ENCODE measurements around the gene PARD3.

Gene PARD3

DNA sequence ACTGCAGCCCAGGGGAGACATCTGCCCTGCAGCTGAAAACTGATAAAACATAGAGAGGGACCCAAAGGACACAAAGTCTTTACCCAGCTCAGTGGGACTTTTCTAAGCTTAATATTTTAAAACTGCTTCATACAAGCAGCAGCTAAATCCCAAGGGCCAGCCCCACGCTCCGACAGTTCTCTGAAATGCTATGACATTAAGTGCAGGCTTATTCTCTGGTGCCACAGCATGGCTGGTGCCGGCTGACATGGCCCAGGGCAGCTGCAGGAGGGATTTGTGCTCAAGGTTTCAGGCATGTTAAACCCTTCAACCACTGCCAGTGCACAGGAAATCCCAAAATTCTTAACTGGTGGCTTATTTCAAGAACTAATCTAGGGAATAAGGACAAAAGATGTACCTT, 170.9 kb downstream of the PARD3 start:
- no peak for DNase-seq

DNA sequence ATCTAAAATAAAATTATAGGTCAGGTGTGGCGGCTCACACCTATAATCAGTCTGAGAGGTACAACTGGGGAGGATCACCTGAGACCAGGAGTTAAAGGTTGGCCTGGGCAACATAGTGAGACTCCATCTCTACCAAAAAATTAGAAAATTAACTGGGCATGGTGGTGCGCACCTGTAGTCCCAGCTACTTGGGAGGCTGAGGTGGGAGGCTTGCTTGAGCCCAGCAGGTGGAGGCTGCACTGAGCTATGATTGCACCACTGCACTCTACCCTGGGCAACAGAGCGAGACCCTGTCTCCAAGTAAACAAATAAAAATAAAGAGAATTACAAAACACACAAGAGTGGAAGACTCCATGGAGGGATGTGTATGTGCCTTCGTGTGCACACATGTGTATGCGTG, 171.5 kb downstream of the PARD3 start:
- DNase-seq = no peak

DNA sequence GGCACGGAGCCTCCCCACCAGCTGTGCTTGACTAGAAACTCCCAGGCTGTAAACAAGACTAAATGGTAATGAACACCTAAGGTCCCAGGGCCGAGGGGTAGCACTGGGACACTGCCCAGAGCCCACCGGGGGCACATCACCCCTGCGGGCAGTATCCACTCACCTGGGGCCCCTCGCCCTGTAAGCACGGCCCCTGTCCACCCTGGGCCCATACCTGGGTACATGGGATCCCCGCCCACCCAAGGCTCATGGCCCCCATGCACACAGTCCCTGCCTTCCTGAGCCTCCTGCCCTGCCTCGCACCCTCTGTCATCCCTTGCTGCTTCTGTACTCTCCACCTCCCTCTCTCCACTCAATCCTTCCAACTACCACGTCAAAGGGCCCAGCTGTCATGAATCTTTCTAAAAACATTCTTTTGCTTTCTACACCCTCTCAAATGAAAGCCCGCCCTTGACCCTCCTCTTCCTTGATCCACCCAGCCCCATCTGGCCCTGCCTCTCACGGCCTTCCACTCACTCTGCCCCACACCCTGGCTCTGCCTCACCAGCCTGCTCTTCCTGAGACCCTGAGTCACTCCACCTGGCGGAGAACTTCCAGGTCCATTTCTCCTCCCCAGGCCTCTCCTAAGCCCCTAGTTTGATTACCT, 173.1 kb downstream of the PARD3 start:
- DNase-seq = no peak

DNA sequence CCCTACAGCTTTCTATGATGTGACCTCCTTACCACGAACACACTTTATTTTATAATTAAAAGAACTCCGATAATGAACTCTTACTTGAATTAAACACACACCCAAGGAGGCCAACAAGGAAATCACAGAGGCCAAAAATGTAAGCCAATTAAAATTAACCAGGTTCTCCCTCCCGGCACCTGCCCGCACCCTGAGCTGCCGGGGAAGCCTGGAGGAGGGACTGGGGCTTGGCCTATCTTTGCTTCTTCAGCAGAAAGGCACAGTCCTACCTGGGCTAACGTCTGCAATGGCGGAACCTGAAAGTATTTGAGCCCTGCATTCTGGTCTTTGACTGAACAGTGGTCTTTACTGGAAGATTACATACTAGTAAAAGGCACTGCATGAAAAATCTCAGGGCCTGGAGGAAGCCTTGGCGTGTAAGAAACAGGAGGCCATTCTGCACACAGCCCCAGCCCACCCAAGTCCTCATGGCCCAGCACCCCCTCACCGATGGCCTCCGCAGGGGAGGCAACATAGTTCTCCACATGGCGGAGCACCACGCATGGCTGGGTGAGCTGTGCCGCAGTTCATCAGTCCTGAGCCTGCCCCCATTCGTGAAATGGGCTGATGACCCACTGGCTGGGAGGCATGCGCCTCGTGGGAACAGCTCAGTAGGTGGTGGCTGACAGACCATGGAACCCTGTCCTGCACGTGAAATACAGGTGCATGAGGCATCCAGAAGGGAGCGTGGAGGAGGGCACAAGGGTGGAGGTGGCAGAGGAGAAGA, 173.8 kb downstream of the PARD3 start:
- no peak for DNase-seq

DNA sequence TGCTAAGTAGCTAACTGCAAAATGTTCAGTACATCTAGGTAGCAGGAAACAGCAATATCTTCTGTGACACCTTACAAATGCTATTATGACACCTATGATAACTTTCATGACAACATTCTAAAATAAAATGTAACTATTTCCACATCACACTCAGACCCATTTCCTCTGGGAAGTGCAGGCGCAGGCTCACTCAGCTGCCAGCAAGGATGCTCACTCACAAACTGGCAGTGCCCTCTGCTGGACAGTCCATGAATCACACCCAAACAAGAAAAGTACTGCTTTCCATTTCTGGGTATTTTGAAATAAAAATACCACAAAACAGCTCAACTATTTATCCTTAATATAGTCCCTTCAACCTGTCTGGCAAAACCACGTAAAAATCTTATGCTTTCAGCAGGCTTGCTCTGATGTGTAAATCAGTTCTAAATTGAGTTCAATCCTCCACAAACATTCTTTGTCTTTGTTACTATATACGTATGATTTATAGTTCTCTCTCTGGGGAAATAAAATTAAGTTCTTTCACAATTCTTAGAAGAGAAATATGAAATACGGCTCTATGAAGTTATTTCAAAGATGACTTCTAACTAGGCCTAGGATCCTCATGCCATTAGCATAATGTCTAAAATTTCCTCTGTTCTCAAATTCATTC, 176.6 kb downstream of the PARD3 start:
- DNase-seq = peak; percentile 90

DNA sequence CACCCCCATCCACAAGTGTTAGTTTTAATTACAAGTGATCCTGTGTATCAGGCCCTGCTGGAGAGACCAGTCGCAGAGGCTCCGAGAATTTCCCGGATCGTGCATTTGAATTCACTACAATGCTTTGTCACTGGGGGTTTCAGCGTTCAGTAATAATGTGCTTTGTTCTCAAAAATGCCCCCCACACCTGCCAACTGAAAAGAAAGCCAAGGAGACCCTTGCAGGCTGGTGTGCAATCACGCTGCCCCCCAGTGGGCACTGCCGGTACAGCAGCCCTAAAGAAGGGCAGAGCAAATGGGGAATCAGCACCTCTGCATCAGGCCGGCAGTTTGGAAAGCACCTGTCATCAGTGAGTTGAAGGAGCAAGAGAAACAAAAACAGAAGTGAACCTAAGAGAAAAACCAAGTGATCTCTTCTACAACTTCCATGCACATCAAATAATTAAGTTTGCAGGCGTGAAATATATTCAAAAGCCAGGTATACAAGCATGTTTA, 177.6 kb downstream of the PARD3 start:
- DNase-seq = peak; percentile 81

DNA sequence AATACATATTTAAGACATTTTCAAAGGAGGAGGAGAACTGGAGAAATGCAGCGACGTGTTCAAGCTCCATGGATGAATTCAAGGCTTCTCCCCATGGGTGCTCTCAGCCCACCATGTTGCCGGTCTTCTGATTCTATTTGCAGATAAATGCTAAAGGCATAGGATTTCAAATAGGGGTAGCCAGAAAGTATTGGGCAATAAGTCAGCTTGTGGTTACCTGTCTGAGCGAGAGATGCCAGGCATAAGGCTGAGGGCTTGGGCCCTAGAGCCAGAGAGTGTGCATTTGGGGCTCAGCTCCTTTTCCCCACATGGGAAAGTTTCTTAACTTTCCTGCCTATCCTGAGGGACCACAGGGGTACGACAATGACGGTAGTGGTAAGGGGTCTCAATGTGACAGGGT, 180.0 kb downstream of the PARD3 start:
- no peak for DNase-seq

DNA sequence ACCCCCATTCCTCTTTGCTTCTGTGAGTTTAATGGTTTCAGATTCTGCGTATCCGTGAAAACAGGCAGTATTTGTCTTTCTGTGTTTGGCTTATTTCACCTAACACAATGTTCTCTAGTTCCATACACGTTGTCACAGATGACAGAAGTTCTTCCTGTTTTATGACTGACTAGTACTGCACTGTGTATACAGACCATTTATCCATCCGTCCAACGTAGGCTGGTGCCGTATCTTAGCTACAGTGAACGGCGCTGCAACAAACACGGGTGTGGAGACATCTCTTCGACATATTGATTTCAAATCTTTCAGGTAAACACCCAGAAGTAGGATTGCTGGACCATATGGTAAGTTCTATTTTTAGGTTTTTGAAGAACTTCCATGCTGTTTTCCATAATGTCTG, 181.7 kb downstream of the PARD3 start:
- DNase-seq = no peak

DNA sequence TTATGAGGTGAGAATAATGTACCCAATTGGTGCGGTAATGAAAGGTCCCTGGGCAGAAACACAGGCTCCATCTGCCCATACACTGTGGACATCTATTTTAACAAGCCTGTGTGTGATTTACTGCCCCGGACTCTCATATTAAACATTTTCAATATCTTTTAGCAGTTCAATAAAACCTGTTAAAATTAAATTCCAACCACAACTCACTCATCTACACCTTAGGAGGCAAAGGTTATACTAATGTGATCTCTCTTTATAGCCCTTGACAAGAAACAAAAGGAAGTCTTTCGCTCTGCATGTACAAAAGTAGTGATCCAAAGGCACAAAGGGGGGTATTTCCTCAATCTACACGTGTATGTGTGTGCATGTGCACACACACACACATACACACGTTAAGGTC, 186.0 kb downstream of the PARD3 start:
- DNase-seq = no peak

DNA sequence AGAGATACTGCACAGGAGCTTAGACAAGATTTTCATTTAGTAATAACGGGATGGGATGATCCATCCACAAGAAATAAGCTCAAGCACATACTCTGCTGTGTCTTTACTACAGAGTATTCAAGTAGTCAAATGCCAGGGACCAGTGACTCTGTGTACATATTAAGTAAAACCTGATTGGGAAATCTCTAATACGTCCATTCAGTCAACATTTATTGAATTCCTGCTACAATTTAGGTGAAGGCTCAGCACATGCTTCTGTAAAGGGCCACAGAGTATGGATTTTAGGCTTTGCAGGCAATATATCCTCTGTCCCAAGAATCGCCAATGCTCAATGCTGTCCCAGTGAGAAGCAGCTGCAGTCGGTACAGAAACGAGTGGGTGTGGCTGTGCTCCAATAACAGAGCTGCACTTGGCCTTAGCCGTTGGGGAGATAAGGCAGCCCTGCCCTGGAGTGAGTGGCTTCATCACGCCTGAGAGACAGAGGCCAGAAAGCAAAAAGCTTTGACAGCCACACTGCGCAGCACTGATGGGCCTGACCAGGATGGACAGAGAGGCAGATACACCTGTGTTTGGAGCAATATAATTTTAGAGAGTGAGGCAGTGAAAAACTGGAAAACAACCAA, 186.8 kb downstream of the PARD3 start:
- DNase-seq = peak; percentile 66

DNA sequence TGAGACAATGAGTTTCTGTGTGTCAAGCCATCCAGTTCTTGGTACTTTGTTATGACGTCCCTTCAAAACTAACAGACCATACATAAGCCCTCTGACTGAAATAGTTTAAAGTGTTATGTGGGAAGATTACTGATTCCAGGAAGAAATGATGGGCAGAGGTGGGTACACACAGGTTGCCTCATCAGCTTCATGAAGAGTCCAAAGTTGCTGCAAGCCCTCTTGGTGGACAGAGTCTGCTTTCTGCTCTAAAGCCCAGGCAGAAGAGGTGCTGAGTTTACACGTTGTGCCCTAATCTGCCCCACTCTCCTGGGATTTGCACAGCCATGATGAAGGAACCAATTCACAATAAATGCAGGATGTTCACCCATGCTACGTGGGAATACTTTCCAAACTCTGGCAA, 187.4 kb downstream of the PARD3 start:
- DNase-seq = no peak

DNA sequence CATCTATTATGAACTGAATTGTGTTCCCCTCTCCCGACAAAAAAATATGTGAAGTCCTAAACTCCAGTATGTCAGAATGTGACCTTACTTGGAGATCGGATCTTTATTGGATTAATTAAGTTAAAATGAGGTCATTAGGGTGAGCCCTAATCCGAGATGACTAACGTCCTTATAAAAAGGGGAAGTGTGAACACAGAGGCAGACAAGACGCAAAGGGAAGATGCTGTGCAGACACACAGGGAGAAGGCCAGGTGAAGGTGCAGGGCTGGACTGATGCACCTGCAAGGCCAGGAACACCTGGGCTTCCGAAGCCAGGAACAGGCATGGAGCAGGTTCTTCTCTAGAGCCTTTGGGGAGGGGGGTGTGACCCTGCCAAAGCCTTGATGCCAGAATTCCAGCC, 187.8 kb downstream of the PARD3 start:
- no peak for DNase-seq

DNA sequence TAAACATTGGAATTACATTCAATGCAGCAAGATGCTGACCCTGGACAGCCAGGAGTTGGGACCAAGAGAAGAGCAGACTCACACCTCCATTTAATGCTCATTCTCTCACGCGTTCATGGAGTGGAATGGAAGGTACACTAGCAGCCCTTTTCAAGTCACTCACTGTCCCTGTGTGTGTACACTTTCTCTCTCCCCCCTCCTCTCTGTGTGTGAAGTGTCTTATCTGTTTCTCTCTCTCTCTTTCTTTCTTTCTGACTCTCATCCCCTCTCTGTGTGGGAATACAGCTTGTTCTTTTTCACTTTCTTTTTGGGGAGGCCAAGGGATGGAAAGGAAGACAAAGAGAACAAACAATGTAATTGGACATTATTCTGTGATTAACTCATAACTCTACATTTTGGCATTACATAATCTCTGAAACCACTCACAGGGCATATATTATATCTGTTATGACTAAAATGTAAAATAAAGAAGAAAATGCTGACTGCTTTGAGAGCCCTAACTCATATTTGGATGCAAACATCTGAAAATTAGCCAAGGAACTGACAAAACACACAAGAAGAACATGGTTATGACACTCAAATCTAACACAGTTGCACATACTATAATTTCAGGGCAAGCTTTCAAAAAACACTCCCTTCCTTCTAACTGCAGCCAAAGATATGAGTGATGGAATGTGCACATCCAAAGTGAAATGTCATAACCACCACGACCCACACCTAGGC, 188.8 kb downstream of the PARD3 start:
- no peak for DNase-seq

DNA sequence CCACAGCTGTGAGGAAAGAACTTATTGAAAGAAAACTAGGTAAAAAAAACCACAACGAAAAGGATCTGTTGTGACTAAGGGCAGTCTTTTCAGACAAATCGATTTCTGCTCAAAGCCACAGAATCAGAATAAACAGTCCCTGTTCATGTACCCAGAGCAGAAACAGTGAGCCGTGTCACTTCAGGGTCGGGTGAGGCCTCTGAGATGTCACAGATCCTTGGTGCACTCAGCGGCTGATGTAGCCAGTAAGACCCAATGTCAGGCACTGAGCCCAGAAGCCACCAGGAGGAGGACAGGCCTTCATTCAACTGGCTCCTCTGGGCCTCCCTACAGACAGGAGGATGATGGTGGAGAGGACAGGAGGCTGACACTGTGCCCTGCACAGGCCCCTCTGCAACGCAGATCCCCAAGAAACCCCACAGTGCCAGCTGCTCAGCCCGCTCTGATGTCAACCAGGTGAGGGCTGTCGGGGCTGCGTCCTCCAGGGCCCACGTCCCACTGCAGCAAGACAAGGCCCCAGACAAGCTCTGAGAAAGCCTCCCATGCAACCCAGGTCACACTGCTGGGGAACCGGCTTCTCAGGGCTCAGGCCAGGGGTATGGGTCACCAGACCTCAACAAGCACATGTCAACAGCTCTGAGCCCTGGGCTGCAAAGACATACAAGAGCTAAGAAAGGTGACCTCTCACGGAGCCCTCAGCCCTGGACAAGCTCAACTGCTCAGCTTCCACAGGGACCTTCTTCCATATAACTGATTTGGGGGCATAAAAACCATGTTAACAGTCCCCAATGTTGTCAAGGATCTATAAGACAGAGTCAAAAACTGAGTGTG, 190.6 kb downstream of the PARD3 start:
- no peak for DNase-seq

DNA sequence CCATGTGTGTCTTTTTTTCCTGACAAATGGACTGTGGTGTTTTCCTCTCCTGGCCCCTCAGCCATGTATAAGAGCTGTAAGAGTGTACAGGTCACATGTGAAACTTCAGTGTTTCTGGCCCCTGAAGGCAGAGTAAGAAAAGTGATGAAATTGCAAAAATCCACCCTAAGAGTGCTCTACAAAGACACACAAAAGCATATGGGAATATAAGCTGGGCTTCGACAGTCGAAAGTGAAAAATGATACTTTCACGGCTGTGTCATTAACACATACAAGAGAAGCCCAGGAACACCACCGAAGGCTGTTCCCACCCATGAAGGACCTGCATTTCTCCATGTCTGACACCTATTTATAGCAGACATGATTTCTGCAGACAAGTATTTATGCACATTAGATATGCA, 192.2 kb downstream of the PARD3 start:
- DNase-seq = no peak

DNA sequence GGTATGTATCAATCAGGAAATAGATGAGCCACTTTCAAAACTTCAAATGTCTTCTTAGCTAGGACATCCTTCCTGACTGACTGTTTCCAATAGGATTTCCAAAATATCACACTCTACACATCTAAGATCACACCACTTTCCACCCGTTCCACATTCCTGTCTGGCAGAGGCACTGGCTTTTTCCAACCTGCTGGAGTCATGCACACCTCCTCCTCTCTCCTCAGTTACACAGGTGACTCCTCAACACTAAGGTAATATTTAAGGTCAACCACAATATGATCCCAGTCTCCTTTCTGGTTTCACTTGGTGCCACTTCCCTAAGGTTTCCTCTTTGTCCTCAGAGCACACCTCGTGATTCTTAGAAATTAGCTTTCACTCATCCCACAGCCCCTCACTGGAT, 196.5 kb downstream of the PARD3 start:
- DNase-seq = no peak

DNA sequence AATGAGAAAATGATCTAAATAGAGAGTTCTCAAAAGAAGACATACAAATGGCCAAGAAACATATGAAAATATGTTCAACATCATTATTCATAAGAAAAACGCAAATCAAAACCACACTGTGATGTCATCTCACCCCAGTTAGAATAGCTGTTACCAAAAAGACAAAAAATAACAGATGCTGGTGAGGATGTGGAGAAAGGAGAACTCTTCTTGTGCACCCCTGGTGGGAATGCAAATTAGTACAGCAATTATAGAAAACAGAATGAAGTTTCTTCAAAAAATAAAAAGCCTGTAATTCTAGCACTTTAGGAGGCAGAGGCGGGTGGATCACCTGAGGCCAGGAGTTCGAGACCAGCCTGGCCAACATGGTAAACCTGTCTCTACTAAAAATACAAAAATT, 199.3 kb downstream of the PARD3 start:
- DNase-seq = no peak

DNA sequence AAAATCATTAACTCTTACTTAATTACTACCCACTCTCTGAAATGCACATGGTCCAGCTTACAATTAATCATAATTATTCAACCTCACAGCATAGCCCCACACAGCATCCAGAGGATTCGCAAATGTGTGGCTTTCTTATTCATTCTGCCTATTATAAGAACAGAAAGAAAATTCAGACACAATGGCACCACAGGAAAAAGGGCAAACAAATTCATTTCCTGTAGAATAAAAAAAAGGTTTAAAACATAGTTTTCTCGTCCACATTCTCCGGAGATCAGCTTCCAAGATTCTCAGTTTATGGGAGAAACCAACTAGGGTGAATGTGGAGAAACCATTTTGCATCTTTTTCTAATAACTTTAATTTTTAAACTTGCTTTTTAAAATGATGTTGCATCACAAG, 201.6 kb downstream of the PARD3 start:
- no peak for DNase-seq

DNA sequence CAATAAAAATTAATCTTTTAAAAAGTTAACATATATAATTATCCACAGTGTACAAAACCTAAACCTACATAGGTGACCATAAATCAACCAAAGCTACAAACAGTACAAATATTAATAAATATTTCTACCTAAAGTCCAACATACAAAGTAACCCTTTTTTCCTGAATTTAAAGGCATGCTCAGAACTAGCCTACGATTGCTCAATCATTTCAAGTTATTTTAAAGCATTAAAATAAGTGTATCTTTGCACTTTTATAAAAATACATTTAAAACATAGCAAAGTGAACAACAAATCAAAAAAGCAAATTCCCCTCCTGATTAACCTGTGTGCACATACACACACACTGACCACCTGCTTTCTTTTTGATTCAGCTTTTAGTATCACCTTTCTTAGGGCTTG, 202.2 kb downstream of the PARD3 start:
- no peak for DNase-seq

DNA sequence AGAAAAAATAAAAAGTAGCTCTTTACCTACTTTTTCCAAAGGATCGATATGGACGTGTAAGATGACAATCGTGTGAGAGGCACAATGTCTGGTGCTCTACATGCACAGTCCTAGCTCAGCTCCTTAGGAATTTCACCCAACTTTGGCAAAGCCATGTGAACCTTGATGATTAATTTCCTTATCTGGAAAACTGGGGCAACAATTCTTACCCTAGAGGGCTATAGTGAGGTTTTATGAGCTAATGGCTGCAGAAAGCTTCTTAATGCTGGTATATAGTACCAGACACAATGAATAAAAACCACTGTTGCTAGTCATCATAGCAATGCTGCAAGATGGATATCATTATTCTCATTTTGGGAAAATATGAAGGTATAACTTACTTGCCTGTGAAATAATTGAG, 202.7 kb downstream of the PARD3 start:
- no peak for DNase-seq

DNA sequence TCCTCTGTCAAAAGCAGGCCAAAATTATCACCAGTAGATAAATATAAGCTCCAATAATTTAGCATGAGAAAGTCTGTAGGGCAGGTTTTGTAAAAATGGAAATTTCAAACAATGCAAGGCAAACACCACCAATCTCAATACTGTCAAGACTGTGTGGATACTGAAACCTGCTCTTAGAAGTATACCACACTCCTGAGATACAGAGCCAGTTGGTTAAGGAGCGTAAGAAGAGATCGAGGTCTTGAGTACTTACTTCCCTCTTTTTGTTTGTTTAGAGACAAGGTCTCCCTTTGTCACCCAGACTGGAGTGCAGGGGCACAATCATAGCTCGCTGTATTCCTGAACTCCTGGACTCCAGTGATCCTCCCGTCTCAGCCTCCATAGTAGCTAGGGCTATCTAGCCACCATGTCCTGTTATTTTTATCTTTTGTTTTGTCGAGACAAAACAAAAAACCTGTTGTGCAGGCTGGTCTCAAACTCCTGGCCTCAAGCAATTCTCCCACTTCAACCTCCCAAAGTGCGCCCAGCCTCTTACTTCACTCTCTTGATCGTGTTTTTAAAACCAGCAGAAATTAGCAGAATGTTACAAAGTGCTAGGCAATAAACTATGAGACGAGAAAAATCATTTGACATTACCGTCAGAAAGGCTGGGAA, 205.7 kb downstream of the PARD3 start:
- DNase-seq = no peak

DNA sequence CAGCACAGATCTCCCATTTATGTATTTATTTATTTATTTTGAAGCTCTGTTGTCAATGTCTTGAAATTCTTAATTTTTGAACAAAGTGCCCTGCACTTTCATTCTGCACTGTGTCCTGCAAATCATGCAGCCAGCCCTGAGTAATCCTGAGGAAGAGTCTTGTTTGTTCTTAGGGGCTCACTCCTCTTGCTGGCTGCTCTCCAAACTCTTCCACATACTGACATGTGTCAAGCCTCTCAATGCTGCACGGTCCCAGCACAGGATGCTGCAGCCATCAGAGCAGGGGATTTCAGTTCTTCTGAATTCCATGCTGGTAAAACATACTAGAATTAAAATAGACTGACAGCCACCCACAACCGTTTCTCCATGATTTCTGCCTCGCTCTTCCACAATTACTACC, 207.2 kb downstream of the PARD3 start:
- no peak for DNase-seq

Data from femur (tissue), 1 donor.